Measurements from ENCODE around the gene LCE1E. TPM values are rescaled to one million over a fixed set of nuclear protein-coding genes. Genes with fewer than 3 reads are reported as not detected.

Gene LCE1E
- total RNA-seq, 4 donors from 2014 or later = not detected

DNA sequence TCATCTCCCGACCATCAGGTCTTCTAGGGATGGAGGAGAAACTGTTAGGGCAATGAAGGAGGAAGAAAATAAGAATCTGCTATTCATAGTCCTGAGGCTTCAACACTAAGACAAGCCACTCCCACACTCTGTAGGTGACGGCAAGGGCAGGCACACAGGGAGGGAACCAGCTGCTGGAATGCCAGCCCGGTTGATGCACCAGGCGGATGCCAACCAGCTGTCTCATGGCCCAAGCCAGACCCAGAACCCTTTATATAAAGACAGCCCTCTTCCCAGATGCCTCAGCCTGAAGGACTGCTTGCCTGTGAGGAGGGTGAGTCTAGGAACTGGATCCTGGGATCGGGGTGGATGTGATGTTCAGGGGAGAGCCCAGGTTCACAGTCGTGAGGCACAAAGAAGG is 28.3 kb upstream of the LCE1E start, which contains the start of gene KPRP:
TSS of gene KPRP (plus strand) at position 279 of the 400 bp plus-strand sequence. CDS start 1,564 bp downstream, outside the sequence.
- WGBS, 2 donors = 72 to 82% methylated on average over 6 of the region's 6 CpGs
- H3K27ac ChIP-seq = no peak within 1 kb of the TSS
- no peak within 1 kb of the TSS for H3K4me3 ChIP-seq (replicated peaks in 1 of 3)
- no peaks in the 10 kb centered on the region for H3K9me3 ChIP-seq
- TF ChIP-seq POLR2A (IDR thresholded peaks at IDR 0.05) (no peak), CTCF (IDR thresholded peaks at IDR 0.05) (no peak)
- no peaks in the 10 kb centered on the region for H3K27me3 ChIP-seq
- intact Hi-C loops (cut with DNase I) = no loop called here
- no peaks in the 10 kb centered on the region for H3K36me3 ChIP-seq
- no peak for DNase-seq
- H3K4me1 ChIP-seq = no peaks in the 10 kb centered on the region

- Histone ChIP-seq H3K36me3 (no peaks in the 10 kb centered on the region), H3K27ac (no peak overlapping the region), H3K4me1 (no peaks in the 10 kb centered on the region), H3K4me3 (replicated peaks in 1 of 3) (no peak overlapping the region), H3K9me3 (no peaks in the 10 kb centered on the region), H3K27me3 (no peaks in the 10 kb centered on the region)
- DNase-seq = peak; percentile 82 to 85
- WGBS, 2 donors = 40 to 50% methylated on average over 4 of the region's 4 CpGs
- no peak for TF ChIP-seq CTCF (IDR thresholded peaks at IDR 0.05)
- TF ChIP-seq POLR2A (IDR thresholded peaks at IDR 0.05) = no peak
- intact Hi-C loops (cut with DNase I) = no loop called here
Observed at GRCh38 chr1:152758636-152759035, 27.4 kb upstream of the LCE1E start.

DNA sequence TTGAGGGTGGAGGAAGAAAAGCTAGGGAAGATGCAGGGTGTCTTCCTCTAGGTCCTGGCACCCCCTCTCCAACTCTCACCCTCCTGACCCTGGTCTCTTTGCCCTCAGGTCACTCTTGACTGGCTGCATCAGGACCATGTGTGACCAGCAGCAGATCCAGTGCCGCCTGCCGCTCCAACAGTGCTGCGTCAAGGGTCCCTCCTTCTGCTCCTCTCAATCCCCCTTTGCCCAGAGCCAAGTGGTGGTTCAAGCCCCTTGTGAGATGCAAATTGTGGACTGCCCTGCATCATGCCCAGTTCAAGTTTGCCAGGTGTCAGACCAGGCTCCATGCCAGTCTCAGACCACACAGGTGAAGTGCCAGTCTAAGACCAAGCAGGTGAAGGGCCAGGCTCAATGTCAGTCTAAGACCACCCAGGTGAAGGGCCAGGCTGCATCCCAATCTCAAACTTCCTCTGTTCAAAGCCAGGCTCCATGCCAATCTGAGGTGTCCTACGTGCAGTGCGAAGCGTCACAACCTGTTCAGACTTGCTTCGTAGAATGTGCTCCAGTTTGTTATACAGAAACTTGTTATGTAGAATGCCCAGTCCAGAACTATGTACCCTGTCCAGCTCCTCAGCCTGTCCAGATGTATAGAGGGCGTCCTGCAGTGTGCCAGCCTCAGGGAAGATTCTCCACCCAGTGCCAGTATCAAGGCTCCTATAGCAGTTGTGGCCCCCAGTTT is 26.4 kb upstream of the LCE1E start:
- Histone ChIP-seq H3K4me1 (no peaks in the 10 kb centered on the region), H3K36me3 (no peaks in the 10 kb centered on the region), H3K27me3 (no peaks in the 10 kb centered on the region), H3K9me3 (no peaks in the 10 kb centered on the region), H3K27ac (no peak overlapping the region), H3K4me3 (replicated peaks in 1 of 3) (no peak overlapping the region)
- TF ChIP-seq CTCF (IDR thresholded peaks at IDR 0.05) (no peak), POLR2A (IDR thresholded peaks at IDR 0.05) (no peak)
- intact Hi-C loops (cut with DNase I) = no loop called here
- 91 to 98% methylated on average over 7 of the region's 8 CpGs for WGBS, 2 donors
- DNase-seq = no peak

DNA sequence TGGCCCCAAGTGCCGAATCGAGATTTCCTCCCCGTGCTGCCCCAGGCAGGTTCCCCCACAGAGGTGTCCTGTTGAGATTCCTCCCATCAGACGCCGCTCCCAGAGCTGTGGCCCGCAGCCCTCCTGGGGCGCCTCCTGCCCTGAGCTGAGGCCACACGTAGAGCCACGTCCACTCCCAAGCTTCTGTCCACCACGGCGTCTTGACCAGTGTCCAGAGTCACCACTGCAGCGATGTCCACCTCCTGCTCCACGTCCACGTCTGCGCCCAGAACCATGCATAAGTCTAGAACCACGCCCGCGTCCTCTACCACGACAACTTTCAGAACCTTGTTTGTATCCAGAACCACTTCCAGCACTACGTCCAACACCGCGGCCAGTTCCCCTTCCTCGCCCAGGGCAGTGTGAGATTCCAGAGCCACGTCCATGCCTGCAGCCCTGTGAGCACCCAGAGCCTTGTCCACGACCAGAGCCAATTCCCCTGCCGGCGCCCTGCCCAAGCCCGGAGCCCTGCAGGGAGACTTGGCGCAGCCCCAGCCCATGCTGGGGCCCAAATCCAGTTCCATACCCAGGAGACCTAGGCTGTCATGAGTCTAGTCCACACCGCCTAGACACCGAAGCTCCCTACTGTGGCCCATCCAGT is 25.4 kb upstream of the LCE1E start:
- Histone ChIP-seq H3K4me3 (replicated peaks in 1 of 3) (no peak overlapping the region), H3K9me3 (no peaks in the 10 kb centered on the region), H3K27me3 (no peaks in the 10 kb centered on the region), H3K27ac (no peak overlapping the region), H3K4me1 (no peaks in the 10 kb centered on the region), H3K36me3 (no peaks in the 10 kb centered on the region)
- 93 to 95% methylated on average over 31 of the region's 31 CpGs for WGBS, 2 donors
- TF ChIP-seq CTCF (IDR thresholded peaks at IDR 0.05) = no peak
- intact Hi-C loops (cut with DNase I) = no loop called here
- DNase-seq = no peak

DNA sequence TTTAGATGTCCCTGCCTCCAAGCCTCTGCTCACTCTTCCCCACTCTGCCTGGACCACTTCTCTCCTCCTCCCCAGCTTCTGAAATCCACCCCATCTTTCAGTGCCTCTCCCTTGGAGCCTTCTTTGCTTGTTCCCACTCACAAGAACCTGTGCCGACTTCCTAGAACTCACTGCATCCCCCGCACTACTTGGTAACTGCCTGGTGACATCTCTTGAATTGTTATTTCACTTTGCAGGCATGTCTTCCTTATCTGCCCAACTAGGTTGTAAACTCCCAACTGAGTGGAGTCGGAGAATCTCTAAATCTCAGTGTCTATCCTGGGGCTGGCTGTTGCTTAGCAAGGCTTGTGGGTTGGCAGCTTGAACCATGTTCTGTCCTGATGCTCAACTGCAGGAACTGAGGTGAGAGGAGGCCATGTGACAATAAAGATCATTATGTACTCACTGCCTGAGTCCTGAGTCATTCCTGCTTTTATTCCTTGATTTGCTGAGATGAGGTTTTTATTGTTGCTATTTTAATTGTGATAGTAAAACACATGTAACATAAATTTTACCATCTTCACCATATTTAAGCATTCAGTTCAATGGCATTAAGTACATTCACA is 24.3 kb upstream of the LCE1E start:
- Histone ChIP-seq H3K4me1 (no peaks in the 10 kb centered on the region), H3K9me3 (no peaks in the 10 kb centered on the region), H3K27ac (no peak overlapping the region), H3K4me3 (replicated peaks in 1 of 3) (no peak overlapping the region), H3K27me3 (no peaks in the 10 kb centered on the region), H3K36me3 (no peaks in the 10 kb centered on the region)
- no peak for TF ChIP-seq CTCF (IDR thresholded peaks at IDR 0.05)
- TF ChIP-seq POLR2A (IDR thresholded peaks at IDR 0.05) = no peak
- intact Hi-C loops (cut with DNase I) = no loop called here
- no peak for DNase-seq
- 94 to 95% methylated on average over 3 of the region's 3 CpGs for WGBS, 2 donors
